Stimulated activated effector memory CD8-positive, alpha-beta T cell treated with anti-CD3 and anti-CD28 coated beads, Interleukin-12 subunit alpha, Interleukin-12 subunit beta, amount 100 ng/mL, for 72 hours (primary cell): Measurements from ENCODE around the gene GALNT18.

ENCODE experiments used
- ATAC-seq: fragments of 150-1000 bp; cut with Tn5 transposase; 2 replicates; pipeline ENCODE4 v1.10.0; 2021
- DNase-seq, 2 donors: peaks; one replicate each; pipeline ENCODE4 v3.0.0; 2021 to 2022; ENCODE audit warnings: low spot score in 2 of 2
- H3K27ac Mint-ChIP-seq: one replicate; pipeline ENCODE4 v1.8.0; 2022; ENCODE audit warnings: mild to moderate bottlenecking, mixed read lengths
- H3K36me3 Mint-ChIP-seq: one replicate; pipeline ENCODE4 v1.8.0; 2022; ENCODE audit warnings: mild to moderate bottlenecking, mixed read lengths
- H3K4me1 Mint-ChIP-seq: one replicate; pipeline ENCODE4 v1.8.0; 2022; ENCODE audit warnings: mixed read lengths
- H3K4me3 Mint-ChIP-seq: one replicate; pipeline ENCODE4 v1.8.0; 2022; ENCODE audit warnings: mild to moderate bottlenecking, mixed read lengths
- H3K9me3 Mint-ChIP-seq: one replicate; pipeline ENCODE4 v1.8.0; 2022; ENCODE audit warnings: mixed read lengths

The GALNT18 gene

DNA sequence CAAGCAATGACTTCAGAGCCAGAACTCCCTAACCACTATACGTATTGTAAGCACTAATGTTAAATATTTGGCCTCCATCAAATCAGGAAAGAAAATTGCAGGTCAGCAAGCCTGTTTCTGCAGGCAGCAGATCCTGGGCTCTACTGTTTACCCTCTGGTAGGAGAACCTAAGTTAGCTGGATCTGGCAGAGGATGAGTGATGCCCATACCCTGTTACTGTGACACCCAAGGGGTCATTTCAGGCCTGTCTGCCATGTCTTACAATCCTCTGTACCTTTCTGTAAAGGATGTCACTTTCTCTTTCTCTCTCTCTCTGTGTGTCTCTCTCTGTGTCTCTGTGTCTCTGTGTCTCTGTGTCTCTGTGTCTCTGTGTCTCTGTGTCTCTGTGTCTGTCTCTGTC, 375.6 kb downstream of the GALNT18 start:
- Mint-ChIP-seq H3K4me1 (peaks cover 20% of the 10 kb centered on the region), H3K4me3 (no peak overlapping the region), H3K36me3 (peaks cover 14% of the 10 kb centered on the region), H3K27ac (no peak overlapping the region), H3K9me3 (peaks cover 5% of the 10 kb centered on the region)
- no peak for ATAC-seq
- DNase-seq = no peak

DNA sequence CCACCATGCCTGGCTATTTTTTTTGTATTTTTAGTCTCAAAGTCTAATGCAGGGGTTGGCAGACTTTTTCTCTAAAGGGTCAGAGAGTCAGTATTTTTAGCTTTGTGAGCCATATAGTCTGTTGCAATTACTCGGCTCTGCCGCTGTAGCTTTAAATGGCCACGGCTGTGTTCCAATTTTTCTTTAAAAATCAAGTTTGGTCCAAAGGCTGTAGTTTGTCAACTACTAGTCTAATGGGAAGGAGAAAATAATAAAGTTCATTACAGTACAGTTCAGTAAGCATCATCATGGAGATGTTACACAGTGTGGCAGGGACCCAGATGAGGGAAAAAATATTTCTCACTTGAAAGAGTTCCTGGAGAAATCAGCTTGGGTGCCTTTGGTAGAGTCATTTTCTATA, 376.4 kb downstream of the GALNT18 start:
- no peak overlapping the region for H3K4me3 Mint-ChIP-seq
- DNase-seq (no peak), ATAC-seq (no peak)
- H3K27ac Mint-ChIP-seq = no peak overlapping the region
- peaks cover 6% of the 10 kb centered on the region for H3K9me3 Mint-ChIP-seq
- H3K4me1 Mint-ChIP-seq = peaks cover 20% of the 10 kb centered on the region
- H3K36me3 Mint-ChIP-seq = peaks cover 14% of the 10 kb centered on the region

- Mint-ChIP-seq H3K36me3 (peaks cover 14% of the 10 kb centered on the region), H3K4me1 (peaks cover 20% of the 10 kb centered on the region), H3K27ac (no peak overlapping the region), H3K9me3 (peaks cover 6% of the 10 kb centered on the region), H3K4me3 (no peak overlapping the region)
- no peak for DNase-seq
- no peak for ATAC-seq
Measured at GRCh38 chr11:11244470-11245080, 377.2 kb downstream of the GALNT18 start.

- no peak overlapping the region for H3K4me3 Mint-ChIP-seq
- H3K36me3 Mint-ChIP-seq = peaks cover 14% of the 10 kb centered on the region
- peaks cover 20% of the 10 kb centered on the region for H3K4me1 Mint-ChIP-seq
- peaks cover 6% of the 10 kb centered on the region for H3K9me3 Mint-ChIP-seq
- DNase-seq (no peak), ATAC-seq (peak; percentile 50)
- peak overlapping the region; percentile 61 for H3K27ac Mint-ChIP-seq
Measured at GRCh38 chr11:11243590-11244469, 378.0 kb downstream of the GALNT18 start.

GRCh38 chr11:11243209-11243589, 378.6 kb downstream of the GALNT18 start:
- no peak overlapping the region for H3K4me3 Mint-ChIP-seq
- H3K36me3 Mint-ChIP-seq = peaks cover 14% of the 10 kb centered on the region
- ATAC-seq (no peak), DNase-seq (no peak)
- peaks cover 20% of the 10 kb centered on the region for H3K4me1 Mint-ChIP-seq
- H3K27ac Mint-ChIP-seq = peak overlapping the region; percentile 61
- H3K9me3 Mint-ChIP-seq = peaks cover 6% of the 10 kb centered on the region

DNA sequence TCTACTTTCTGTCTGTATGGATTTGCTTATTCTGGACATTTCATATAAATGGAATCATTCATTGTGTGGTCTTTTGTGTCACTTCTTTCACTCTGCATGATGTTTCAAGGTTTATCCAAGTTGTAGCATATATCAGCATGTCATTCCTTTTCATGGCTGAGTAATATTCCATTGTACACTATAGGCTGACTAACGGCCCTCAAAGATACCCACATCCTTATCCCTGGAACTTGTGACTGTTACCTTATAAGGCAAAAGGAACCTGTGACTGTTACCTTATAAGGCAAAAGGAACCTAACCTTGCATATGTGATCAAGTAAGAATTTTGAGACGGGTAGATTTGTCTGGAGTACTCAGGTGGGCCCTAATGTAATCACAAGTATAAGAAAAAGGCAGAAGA, 380.5 kb downstream of the GALNT18 start:
- DNase-seq (no peak), ATAC-seq (no peak)
- Mint-ChIP-seq H3K4me3 (no peak overlapping the region), H3K4me1 (peaks cover 12% of the 10 kb centered on the region), H3K9me3 (peaks cover 2% of the 10 kb centered on the region), H3K36me3 (peaks cover 3% of the 10 kb centered on the region), H3K27ac (no peak overlapping the region)

GRCh38 chr11:11239959-11240358, 381.8 kb downstream of the GALNT18 start:
- DNase-seq (no peak), ATAC-seq (no peak)
- Mint-ChIP-seq H3K27ac (no peak overlapping the region), H3K36me3 (no peaks in the 10 kb centered on the region), H3K4me1 (peaks cover 10% of the 10 kb centered on the region), H3K9me3 (peaks cover 2% of the 10 kb centered on the region), H3K4me3 (no peak overlapping the region)

- ATAC-seq (no peak), DNase-seq (no peak)
- Mint-ChIP-seq H3K9me3 (peaks cover 2% of the 10 kb centered on the region), H3K36me3 (no peaks in the 10 kb centered on the region), H3K4me3 (no peak overlapping the region), H3K4me1 (no peaks in the 10 kb centered on the region), H3K27ac (no peak overlapping the region)
Measured at GRCh38 chr11:11237070-11237832, 384.6 kb downstream of the GALNT18 start.

GRCh38 chr11:11236498-11237059, 385.2 kb downstream of the GALNT18 start:
- H3K36me3 Mint-ChIP-seq = no peaks in the 10 kb centered on the region

GRCh38 chr11:11231763-11232162, 390.0 kb downstream of the GALNT18 start:
- Mint-ChIP-seq H3K9me3 (no peaks in the 10 kb centered on the region), H3K4me3 (no peak overlapping the region), H3K36me3 (no peaks in the 10 kb centered on the region), H3K4me1 (no peaks in the 10 kb centered on the region), H3K27ac (no peak overlapping the region)
- DNase-seq (no peak), ATAC-seq (no peak)

More at GRCh38 chr11:11236498-11237059, 385.2 kb downstream of the GALNT18 start:
- H3K4me3 Mint-ChIP-seq = no peak overlapping the region
- DNase-seq = no peak
- peaks cover 2% of the 10 kb centered on the region for H3K9me3 Mint-ChIP-seq
- H3K27ac Mint-ChIP-seq = no peak overlapping the region
- ATAC-seq = no peak
- H3K4me1 Mint-ChIP-seq = no peaks in the 10 kb centered on the region

- no peaks in the 10 kb centered on the region for H3K9me3 Mint-ChIP-seq
- DNase-seq (no peak), ATAC-seq (no peak)
- no peaks in the 10 kb centered on the region for H3K36me3 Mint-ChIP-seq
- H3K4me1 Mint-ChIP-seq = no peaks in the 10 kb centered on the region
- no peak overlapping the region for H3K27ac Mint-ChIP-seq
- no peak overlapping the region for H3K4me3 Mint-ChIP-seq
Measured at GRCh38 chr11:11230802-11231562, 390.8 kb downstream of the GALNT18 start.

- no peak for DNase-seq
- Mint-ChIP-seq H3K4me3 (no peak overlapping the region), H3K36me3 (no peaks in the 10 kb centered on the region), H3K27ac (no peak overlapping the region), H3K4me1 (no peaks in the 10 kb centered on the region), H3K9me3 (no peaks in the 10 kb centered on the region)
- no peak for ATAC-seq
Measured at GRCh38 chr11:11230087-11230486, 391.7 kb downstream of the GALNT18 start.

DNA sequence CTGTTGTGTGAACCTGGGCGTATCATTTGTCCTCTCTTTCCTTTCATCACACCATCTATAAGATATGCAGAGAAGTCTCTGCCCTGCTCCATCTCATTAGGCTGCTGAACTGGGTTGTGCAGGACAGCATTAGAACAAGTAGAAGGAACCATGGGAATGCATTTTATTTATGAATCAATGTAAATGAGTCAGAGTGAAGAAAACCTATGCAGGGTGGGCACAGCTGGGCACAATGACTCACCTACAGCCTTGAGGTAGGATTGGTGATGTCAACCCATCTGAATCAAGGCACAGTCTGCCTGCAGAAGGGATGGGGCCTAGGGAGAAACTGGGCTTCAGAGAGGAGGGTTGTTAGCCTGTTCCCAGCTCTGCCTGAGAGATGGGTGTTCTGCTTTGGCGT, 392.2 kb downstream of the GALNT18 start:
- ATAC-seq (peak; percentile 42), DNase-seq (no peak)
- H3K4me1 Mint-ChIP-seq = no peaks in the 10 kb centered on the region
- no peaks in the 10 kb centered on the region for H3K36me3 Mint-ChIP-seq
- no peak overlapping the region for H3K4me3 Mint-ChIP-seq
- no peak overlapping the region for H3K27ac Mint-ChIP-seq
- H3K9me3 Mint-ChIP-seq = no peaks in the 10 kb centered on the region

DNA sequence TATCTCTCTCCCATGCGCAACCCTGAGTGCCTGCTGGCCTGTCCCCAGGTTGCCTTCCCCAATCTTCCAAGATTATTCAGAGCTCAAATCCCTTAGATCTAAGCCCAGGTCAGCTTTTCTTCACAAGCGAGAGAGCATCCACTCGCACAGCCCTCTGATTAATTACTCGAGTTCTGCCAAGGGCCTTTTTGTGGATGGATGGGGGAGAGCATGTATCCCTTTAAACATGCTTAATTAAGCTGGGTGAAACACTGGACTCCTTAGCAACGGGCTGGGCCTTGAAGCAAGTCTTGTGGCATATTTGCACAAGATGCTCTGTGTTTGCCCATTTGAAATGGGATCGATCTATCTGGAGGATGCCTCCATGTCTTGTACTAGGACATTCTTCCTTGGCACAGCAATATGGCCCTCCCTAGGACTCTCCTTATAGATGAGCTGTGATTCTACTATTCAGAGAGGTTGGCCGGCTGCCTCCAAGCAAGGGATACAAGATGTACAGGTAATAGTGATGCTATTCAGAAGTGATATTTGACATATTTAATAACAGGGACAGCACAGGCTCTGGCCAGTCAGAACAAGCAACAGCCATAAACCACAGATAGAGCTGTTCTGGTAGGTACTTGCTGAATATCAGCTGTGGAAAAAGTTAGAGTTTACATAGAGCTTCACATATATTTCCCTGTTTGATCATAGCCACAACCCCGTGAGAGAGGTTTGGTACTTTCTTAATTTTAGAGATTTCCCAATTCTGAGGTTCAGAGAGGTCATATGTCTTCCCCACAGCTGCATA, 394.3 kb downstream of the GALNT18 start:
- DNase-seq (no peak), ATAC-seq (no peak)
- no peaks in the 10 kb centered on the region for H3K36me3 Mint-ChIP-seq
- H3K27ac Mint-ChIP-seq = no peak overlapping the region
- no peaks in the 10 kb centered on the region for H3K9me3 Mint-ChIP-seq
- no peaks in the 10 kb centered on the region for H3K4me1 Mint-ChIP-seq
- no peak overlapping the region for H3K4me3 Mint-ChIP-seq
